AG09319 (cell line): ENCODE data around the gene RNF112.
A peak's percentile ranks its signal among the peaks of the same experiment; 100 is the strongest.

Experiments
- DNase-seq: peaks from one replicate; pipeline ENCODE4 v3.0.0-alpha.2; 2010; ENCODE audit warnings: low read depth; ENCODE audit errors: extremely low read depth
- TF ChIP-seq, protein P1 (sequence below): IDR thresholded peaks from 2 replicates; pipeline ENCODE4 v1.5.1; 2011; ENCODE audit warnings: low read depth, mild to moderate bottlenecking, inconsistent platforms, low read length, moderate library complexity

RNF112 gene

GRCh38 chr17:19381361-19381740, 29.7 kb upstream of the RNF112 start:
- TF ChIP-seq, protein P1, sequence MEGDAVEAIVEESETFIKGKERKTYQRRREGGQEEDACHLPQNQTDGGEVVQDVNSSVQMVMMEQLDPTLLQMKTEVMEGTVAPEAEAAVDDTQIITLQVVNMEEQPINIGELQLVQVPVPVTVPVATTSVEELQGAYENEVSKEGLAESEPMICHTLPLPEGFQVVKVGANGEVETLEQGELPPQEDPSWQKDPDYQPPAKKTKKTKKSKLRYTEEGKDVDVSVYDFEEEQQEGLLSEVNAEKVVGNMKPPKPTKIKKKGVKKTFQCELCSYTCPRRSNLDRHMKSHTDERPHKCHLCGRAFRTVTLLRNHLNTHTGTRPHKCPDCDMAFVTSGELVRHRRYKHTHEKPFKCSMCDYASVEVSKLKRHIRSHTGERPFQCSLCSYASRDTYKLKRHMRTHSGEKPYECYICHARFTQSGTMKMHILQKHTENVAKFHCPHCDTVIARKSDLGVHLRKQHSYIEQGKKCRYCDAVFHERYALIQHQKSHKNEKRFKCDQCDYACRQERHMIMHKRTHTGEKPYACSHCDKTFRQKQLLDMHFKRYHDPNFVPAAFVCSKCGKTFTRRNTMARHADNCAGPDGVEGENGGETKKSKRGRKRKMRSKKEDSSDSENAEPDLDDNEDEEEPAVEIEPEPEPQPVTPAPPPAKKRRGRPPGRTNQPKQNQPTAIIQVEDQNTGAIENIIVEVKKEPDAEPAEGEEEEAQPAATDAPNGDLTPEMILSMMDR, result no peak
- no peak for DNase-seq

- TF ChIP-seq, protein P1, result no peak
Measured at GRCh38 chr17:19381741-19382444, 29.1 kb upstream of the RNF112 start.

GRCh38 chr17:19382531-19383444, 28.2 kb upstream of the RNF112 start:
- TF ChIP-seq, protein P1, result no peak
- DNase-seq, result no peak

More at GRCh38 chr17:19381741-19382444, 29.1 kb upstream of the RNF112 start:
- DNase-seq, result no peak

GRCh38 chr17:19383681-19384470, 27.2 kb upstream of the RNF112 start:
- DNase-seq, result no peak
- TF ChIP-seq, protein P1, result no peak; the same call in 1 of the 2 replicates

DNA sequence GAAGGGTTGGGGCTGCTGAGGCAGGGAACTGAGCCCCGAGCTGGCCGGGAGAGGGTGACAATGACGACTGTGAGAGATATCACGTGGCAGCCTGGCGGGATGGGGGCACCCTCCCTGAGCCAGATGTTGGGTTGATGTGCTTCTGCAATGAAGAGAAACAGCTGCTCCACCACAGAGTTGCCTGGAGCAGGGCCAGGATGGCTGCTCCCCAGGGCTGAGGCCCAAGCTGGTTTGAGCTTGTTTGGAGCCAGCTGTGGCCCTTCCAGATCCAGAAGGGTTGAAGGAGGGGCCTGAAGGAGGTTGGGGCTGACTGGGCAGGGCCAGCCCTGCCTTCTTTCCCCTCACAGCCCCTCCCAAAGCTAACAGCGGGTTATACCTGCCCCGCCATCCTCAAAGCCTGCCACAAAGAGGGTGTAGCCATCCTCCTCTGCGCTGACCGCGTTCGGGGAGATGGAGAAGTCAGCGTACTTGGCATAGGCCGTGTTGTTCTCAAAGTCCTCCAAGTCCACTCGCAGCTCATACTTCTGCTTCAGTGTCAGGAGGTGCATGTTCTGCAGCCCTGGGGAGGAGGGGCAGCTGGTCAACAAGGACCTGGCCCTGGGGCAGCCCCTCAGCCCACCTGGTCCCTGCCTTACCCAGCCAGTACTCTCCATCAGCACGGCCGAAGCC, 26.2 kb upstream of the RNF112 start:
- peak; percentile 90 for DNase-seq
- TF ChIP-seq, protein P1, result no peak

- no peak for DNase-seq
- TF ChIP-seq, protein P1, result no peak
Measured at GRCh38 chr17:19385521-19385983, 25.5 kb upstream of the RNF112 start.
